ENCODE measurements around the gene WWC2.

GRCh38 chr4:183347566-183347965, 248.5 kb downstream of the WWC2 start:
- no peak for TF ChIP-seq EZH2 (IDR thresholded peaks at IDR 0.05)
- TF ChIP-seq POLR2AphosphoS5 (IDR thresholded peaks at IDR 0.05; ENCODE audit: borderline replicate concordance, low read depth, low read length), result no peak
- TF ChIP-seq FOXP2 (optimal IDR thresholded peaks at IDR 0.05; ENCODE audit: control extremely low read depth, extremely low read length, insufficient read depth), result no peak
